ENCODE results near the gene TMEM132E.

Gene TMEM132E

DNA sequence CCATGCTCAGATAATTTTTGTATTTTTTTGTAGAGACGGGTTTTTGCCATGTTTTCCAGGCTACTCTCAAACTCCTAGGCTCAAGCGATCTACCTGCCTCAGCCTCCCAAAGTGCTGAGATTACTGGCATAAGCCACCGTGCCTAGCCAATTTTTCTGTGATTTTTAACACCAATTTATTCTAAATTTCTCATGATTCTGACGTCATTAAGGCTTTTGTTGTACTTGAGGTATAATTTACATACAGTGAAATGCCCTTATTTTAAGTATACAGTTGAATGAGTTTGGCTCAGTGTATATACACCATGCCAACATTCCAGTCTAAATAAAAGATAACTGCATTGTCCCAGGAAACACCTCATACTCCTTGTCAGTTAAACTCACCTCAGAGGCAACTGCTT is 77.4 kb downstream of the TMEM132E start:
- H3K4me3 ChIP-seq (ENCODE audit: low read depth, low read length) = no peak overlapping the region

- no peak overlapping the region for H3K4me3 ChIP-seq (ENCODE audit: low read depth, low read length)
Measured at GRCh38 chr17:34658811-34659560, 79.6 kb downstream of the TMEM132E start.

DNA sequence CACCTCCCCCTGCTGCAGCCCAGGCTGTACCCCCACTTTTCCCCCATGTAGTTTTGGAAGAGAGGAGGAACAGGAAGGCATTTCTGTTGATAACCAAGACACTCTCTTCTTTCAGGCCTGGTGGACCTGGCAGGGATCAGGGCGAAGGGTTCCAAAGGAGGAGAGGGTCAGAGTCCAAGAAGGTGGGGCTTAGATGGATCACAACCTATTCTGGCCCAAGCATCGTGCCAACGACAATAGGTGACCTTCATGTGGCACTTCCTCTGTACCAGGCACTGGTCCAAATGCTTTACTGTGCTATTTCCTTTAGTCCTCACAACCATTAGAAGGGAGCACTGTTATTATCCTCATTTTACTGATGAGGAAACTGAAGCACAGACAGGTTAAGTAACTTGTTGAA is 84.3 kb downstream of the TMEM132E start:
- H3K4me3 ChIP-seq (ENCODE audit: low read depth, low read length) = no peak overlapping the region

DNA sequence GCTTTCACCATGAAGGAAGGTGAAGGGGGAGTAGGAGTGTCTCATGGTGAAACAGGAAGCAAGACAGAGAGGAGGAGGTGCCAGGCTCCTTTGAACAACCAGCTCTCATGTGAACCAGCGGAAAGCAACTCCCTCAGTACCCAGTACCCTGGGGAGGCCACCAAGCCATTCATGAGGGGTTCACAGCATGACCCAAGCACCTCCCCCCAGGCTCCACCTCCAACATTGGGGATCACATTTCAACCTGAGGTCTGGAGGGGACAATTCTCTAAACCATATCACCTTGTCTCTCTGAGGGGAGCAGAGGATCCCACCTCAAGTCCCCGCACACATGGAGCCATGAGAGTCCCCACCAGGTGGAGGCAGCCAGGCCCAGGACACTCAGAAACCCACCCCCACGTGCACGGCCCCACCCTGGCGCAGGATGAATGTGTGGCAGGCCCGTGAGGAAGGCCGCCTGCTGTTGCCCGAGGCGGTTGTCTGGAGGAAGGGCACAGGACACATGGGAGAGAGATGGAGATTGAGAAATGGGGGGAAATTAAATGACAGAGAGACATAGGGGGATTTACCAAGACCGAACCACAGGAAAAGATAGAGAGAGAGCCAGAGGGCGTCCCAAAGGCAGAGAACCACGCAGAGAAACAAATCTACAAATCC is 85.9 kb downstream of the TMEM132E start:
- no peak overlapping the region for H3K4me3 ChIP-seq (ENCODE audit: low read depth, low read length)

DNA sequence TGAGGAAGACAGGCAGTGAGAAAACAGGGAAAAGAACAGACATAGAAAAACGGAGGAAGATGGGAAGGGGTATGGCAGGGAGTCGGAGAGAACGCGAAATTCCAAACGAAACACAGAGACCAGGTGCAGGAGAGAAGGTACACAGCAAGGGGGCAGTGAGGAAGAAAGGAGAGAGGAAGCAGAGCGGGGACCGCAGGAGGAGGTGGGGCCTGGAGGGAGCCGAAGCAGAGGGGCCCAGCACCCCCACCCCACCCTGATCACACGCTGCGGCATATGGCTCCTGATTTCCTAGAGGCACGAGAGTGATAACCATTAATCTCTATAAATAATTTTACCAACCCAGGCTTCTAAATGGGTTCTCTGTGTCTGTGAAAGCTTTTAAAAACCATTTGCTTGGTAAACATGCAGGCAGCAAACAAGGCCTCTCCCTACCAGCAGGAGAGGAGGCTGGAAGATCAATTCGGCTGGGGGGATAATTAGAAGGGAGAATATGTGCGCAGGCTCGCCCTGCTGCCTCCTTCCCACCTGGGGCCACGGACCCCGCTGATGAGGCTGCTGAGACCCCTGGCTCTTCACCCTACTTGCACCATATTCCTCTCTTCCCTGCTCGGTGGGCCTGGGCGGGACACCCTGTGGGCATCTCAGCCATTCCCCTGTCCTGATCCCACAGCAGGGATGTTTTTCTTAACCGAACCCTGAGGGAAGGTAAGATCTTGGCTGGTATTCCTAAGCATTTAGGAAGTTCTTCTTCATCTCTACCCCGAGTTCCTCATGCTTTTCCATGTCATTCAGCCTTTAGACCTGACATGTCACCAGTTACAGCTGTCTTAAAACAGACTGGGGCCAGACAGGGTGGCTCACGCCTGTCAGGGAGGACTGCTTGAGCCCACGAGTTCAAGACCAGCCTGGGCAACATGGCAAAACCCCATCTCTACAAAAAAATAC is 86.7 kb downstream of the TMEM132E start:
- no peak overlapping the region for H3K4me3 ChIP-seq (ENCODE audit: low read depth, low read length)

DNA sequence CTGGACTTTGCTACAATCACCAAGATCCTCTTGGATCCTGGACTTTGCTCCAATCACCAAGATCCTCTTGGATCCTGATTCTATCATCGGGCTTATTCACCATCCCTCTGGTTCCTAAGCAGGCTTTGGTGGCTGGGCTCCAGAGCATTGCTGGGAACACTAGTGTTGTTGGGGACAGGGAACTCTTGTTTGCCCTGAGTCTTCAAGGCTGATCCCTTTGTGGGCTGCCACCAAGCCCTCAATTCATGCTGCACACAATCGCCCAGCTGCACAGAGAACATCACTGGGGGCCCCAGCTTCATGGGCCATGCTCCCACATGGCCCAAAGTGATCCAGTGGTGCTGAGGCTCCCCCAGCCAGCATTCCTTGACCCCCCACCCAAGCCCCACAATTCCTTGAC is 88.3 kb downstream of the TMEM132E start:
- no peak overlapping the region for H3K4me3 ChIP-seq (ENCODE audit: low read depth, low read length)

- no peak overlapping the region for H3K4me3 ChIP-seq (ENCODE audit: low read depth, low read length)
Measured at GRCh38 chr17:34668206-34668605, 88.8 kb downstream of the TMEM132E start.

DNA sequence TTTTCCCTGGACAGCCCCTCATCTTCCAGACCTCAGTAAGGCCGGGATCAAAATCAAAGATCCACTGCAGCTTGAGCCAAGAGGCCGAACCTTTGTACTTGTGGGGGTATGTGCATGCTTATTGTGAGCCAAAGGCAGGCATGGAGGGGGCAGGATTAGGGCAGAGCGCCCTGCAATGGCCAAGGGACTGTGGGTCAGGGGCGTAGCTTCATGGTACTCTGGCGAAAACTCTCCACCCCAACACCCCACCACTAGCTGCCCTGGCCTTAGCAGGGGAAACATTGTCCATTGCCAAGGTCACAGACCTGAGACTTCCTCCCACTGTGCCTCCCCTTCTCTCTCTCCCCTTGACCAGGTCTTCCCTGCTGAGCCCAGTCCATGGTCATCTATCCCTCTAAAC is 90.1 kb downstream of the TMEM132E start:
- no peak overlapping the region for H3K4me3 ChIP-seq (ENCODE audit: low read depth, low read length)

DNA sequence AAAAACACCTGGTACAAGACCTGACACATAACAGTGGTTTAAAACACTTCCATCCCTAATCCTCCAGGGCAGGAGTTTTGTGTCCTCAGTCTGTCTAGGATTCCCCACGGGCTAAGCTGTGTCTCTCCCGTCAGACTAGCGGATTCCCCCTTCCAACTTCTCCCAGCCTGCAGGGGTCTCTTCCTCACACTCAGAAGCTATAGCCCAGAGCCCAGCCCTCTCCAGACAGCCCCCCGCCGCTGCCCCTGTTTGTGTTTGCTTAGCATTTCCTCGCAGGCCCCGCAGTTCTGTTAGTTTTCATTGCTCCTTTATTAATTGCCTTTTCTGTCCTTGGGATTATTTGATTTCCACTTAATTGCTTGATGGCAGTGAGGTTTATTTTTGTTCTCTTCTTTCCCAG is 91.2 kb downstream of the TMEM132E start:
- H3K4me3 ChIP-seq (ENCODE audit: low read depth, low read length) = no peak overlapping the region

GRCh38 chr17:34671191-34671590 is 91.8 kb downstream of the TMEM132E start:
- no peak overlapping the region for H3K4me3 ChIP-seq (ENCODE audit: low read depth, low read length)

GRCh38 chr17:34672176-34672785 is 92.9 kb downstream of the TMEM132E start:
- no peak overlapping the region for H3K4me3 ChIP-seq (ENCODE audit: low read depth, low read length)

GRCh38 chr17:34673516-34673915 is 94.1 kb downstream of the TMEM132E start:
- no peak overlapping the region for H3K4me3 ChIP-seq (ENCODE audit: low read depth, low read length)

DNA sequence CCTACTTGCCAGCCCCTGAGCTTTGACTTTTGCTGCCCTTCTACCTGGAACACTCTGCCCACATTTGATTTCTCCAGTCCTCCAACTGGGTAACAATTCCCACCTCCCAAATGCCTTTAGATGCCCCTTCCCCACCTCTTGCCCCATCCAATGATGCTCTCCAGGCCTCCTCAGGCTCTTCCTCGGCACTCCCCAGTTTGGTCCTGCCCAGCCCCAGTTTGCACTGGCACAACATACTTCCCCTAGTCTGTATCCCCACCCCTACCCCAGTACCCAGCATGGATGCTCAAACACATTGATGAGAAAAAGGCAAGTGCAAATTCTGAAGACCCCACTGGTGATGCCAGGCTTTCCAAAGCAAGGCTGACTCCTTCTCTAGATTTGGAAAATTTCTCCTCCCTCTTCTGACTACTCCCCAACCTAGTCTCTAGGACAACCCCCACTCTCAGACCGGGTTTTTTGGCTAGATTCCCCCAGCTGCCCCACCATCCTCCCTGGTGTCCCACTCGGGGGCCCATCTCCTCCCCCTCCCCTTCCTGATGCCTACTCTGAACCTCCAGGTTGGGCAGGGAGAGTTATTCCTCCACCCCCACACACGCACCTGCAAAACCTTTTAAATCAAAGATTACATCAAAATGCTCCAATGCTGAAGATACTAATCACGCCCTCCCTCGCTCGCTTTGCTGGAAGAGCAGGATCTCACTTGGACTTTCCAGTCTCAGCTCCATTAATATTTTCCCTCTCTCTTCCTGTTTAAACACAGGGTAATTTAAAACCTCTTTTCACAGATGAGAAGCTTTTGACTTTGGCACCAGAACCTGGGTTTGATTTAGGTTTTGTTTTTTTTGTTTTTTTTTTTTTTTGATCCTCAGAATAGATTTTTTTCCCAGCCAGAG is 94.9 kb downstream of the TMEM132E start:
- no peak overlapping the region for H3K4me3 ChIP-seq (ENCODE audit: low read depth, low read length)

DNA sequence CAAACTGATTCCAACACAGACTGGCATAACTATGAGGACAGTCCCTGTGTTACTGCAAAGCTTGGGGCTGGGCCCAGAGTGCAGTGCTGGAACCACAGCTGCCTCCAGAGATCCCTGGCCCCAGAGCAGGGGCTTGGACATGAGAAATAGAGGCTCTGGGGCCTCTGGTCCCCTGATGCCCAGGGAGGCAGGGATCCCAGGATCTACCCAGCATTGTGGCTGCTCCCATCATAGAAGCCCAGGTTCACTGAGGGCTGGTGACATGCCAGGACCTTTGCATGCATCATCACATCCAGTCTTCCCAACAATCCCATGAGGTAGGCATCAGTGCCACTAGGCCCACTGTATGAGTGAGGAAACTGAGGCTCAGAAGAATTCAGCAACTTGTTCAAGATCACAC is 95.8 kb downstream of the TMEM132E start:
- H3K4me3 ChIP-seq (ENCODE audit: low read depth, low read length) = no peak overlapping the region

DNA sequence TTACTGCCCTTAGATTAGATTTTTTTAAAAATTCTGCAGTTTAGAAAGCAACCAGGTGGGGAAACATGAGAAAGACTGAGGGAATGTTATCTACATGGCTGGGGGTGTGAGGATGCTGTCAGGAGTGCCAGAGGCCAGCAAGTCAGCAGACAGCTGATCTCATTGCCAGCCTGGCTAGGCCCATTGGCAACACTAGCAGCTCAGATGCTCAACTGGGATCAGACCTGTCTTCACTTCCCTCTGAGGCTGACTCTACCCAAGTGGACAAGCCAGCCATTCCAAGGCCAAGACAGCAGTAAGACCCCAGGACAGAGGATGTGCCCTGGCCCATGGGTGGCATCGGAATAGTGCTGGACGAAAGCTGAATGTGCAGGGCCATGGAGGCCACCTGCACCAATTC is 96.2 kb downstream of the TMEM132E start:
- no peak overlapping the region for H3K4me3 ChIP-seq (ENCODE audit: low read depth, low read length)

GRCh38 chr17:34680151-34680550 is 100.8 kb downstream of the TMEM132E start:
- no peak overlapping the region for H3K4me3 ChIP-seq (ENCODE audit: low read depth, low read length)

DNA sequence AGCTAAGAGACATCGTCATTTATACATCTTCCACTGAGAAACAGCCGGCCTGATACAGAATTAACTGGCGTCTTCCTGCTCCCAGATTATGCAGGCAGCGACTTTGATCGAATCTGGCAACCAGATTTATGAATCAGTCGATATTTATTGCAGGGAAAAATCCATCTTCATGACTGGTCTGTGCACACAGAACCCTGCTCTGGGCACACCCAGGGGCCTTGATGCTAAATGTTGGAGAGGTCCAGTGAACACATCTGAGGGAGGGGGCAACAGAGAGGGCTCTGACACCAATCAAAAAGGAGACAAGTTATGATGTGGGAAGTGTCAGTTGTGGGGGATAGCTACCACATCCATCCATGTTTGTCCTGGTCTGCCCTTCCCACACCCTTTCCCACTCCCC is 102.9 kb downstream of the TMEM132E start:
- no peak overlapping the region for H3K4me3 ChIP-seq (ENCODE audit: low read depth, low read length)

DNA sequence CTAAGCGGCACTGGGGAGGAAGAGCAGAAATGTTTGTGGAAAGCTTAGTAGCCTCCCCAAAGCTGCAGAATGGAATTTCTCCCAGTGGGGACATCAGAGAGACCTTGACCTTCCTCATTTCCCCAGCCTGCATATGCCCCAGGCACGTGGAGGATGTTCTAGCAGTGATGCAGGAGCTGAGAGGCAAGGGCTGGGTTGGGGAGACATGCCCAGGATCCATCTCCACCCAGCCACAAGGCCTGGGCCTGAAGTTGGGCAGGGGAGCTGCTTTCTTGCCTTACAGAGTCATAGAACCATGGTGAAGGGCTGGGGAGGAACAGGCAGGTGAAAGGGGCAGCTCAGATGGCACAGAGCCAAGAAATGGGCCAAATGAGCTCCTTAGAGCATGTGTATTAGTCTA is 104.0 kb downstream of the TMEM132E start:
- H3K4me3 ChIP-seq (ENCODE audit: low read depth, low read length) = no peak overlapping the region

Measured in iPS-11a (cell line).